Measurements from ENCODE around the gene CALCB.
A peak's percentile ranks its signal among the peaks of the same experiment; 100 is the strongest.

CALCB gene

GRCh38 chr11:15113381-15113780 is 40.0 kb downstream of the CALCB start:
- no peak for DNase-seq
- Histone ChIP-seq H2BK5ac (ENCODE audit: low read depth, low read length, poor library complexity) (no peak overlapping the region), H3K4me1 (ENCODE audit: control insufficient read depth in 1 of 2, insufficient read depth in 2 of 2, low read length in 2 of 2) (peaks cover 0 to 4% of the 10 kb centered on the region in 2 experiments), H3K18ac (ENCODE audit: low read length) (no peak overlapping the region), H3K27ac (ENCODE audit: low read depth, low read length) (no peak overlapping the region), H3K36me3 (ENCODE audit: control insufficient read depth in 1 of 2, insufficient read depth in 2 of 2, low read length in 2 of 2) (no peaks in the 10 kb centered on the region), H4K91ac (ENCODE audit: low read depth, low read length) (no peak overlapping the region), H3K4ac (ENCODE audit: low read depth, low read length) (no peak overlapping the region), H2BK12ac (ENCODE audit: low read length) (no peak overlapping the region), H3K23ac (ENCODE audit: low read length) (no peak overlapping the region), H3K27me3 (ENCODE audit: insufficient read depth, low read length) (peaks cover 11% of the 10 kb centered on the region), H3K9ac (ENCODE audit: low read length) (no peak overlapping the region), H2AFZ (ENCODE audit: insufficient read depth, low read length, poor library complexity) (no peak overlapping the region), H4K8ac (ENCODE audit: low read depth, low read length) (no peak overlapping the region), H3K4me2 (ENCODE audit: low read length) (no peak overlapping the region), H4K12ac (ENCODE audit: low read depth, low read length) (no peak overlapping the region), H2AK5ac (ENCODE audit: low read length) (no peak overlapping the region), H2BK120ac (ENCODE audit: insufficient read depth, low read length, poor library complexity) (no peak overlapping the region), H3K4me3 (ENCODE audit: low read depth, low read length) (no peak overlapping the region), H3K79me1 (ENCODE audit: low read length) (no peaks in the 10 kb centered on the region), H3K9me3 (ENCODE audit: insufficient read depth, low read depth, low read length) (peaks cover 3% of the 10 kb centered on the region), H3K79me2 (ENCODE audit: control insufficient read depth, insufficient read depth, low read length, poor library complexity) (no peaks in the 10 kb centered on the region), H3K14ac (ENCODE audit: low read length) (no peak overlapping the region)
- WGBS (ENCODE audit: extremely low coverage, insufficient coverage, insufficient read length) = no CpG with 5 or more reads among the region's 5 CpGs

GRCh38 chr11:15114501-15115475 is 41.4 kb downstream of the CALCB start, which contains the start of gene INSC:
Gene INSC, plus strand, starts transcription at chr11:15114923. Its CDS starts 34,252 bp downstream, at chr11:15149175.
- no peaks in the 10 kb centered on the region for H3K79me2 ChIP-seq (ENCODE audit: control insufficient read depth, insufficient read depth, low read length, poor library complexity)
- H3K4me1 ChIP-seq (ENCODE audit: control insufficient read depth in 1 of 2, insufficient read depth in 2 of 2, low read length in 2 of 2) = peaks cover 0 to 4% of the 10 kb centered on the region in 2 experiments
- H4K12ac ChIP-seq (ENCODE audit: low read depth, low read length) = no peak within 1 kb of the TSS
- whole genome bisulfite sequencing (ENCODE audit: extremely low coverage, insufficient coverage, insufficient read length) = no CpG with 5 or more reads among the region's 50 CpGs
- no peak within 1 kb of the TSS for H2BK12ac ChIP-seq (ENCODE audit: low read length)
- H3K18ac ChIP-seq (ENCODE audit: low read length) = no peak within 1 kb of the TSS
- peaks cover 3% of the 10 kb centered on the region for H3K9me3 ChIP-seq (ENCODE audit: insufficient read depth, low read depth, low read length)
- H3K79me1 ChIP-seq (ENCODE audit: low read length) = no peaks in the 10 kb centered on the region
- H3K4ac ChIP-seq (ENCODE audit: low read depth, low read length) = no peak within 1 kb of the TSS
- H2AFZ ChIP-seq (ENCODE audit: insufficient read depth, low read length, poor library complexity) = no peak within 1 kb of the TSS
- no peaks in the 10 kb centered on the region for H3K36me3 ChIP-seq (ENCODE audit: control insufficient read depth in 1 of 2, insufficient read depth in 2 of 2, low read length in 2 of 2)
- H4K8ac ChIP-seq (ENCODE audit: low read depth, low read length) = no peak within 1 kb of the TSS
- peak within 1 kb of the TSS; percentile 76 for H3K23ac ChIP-seq (ENCODE audit: low read length)
- H3K4me2 ChIP-seq (ENCODE audit: low read length) = peak within 1 kb of the TSS; percentile 63
- H2BK120ac ChIP-seq (ENCODE audit: insufficient read depth, low read length, poor library complexity) = no peak within 1 kb of the TSS
- H2BK5ac ChIP-seq (ENCODE audit: low read depth, low read length, poor library complexity) = no peak within 1 kb of the TSS
- H3K9ac ChIP-seq (ENCODE audit: low read length) = no peak within 1 kb of the TSS
- no peak for DNase-seq
- H3K27ac ChIP-seq (ENCODE audit: low read depth, low read length) = no peak within 1 kb of the TSS
- no peak within 1 kb of the TSS for H4K91ac ChIP-seq (ENCODE audit: low read depth, low read length)
- H3K4me3 ChIP-seq (ENCODE audit: low read depth, low read length) = peak within 1 kb of the TSS; percentile 34
- H3K14ac ChIP-seq (ENCODE audit: low read length) = no peak within 1 kb of the TSS
- peaks cover 11% of the 10 kb centered on the region for H3K27me3 ChIP-seq (ENCODE audit: insufficient read depth, low read length)
- H2AK5ac ChIP-seq (ENCODE audit: low read length) = no peak within 1 kb of the TSS

- Histone ChIP-seq H3K27me3 (ENCODE audit: insufficient read depth, low read length) (peaks cover 11% of the 10 kb centered on the region), H3K4me2 (ENCODE audit: low read length) (no peak overlapping the region), H3K79me1 (ENCODE audit: low read length) (no peaks in the 10 kb centered on the region), H2AK5ac (ENCODE audit: low read length) (no peak overlapping the region), H3K79me2 (ENCODE audit: control insufficient read depth, insufficient read depth, low read length, poor library complexity) (no peaks in the 10 kb centered on the region), H3K14ac (ENCODE audit: low read length) (no peak overlapping the region), H2AFZ (ENCODE audit: insufficient read depth, low read length, poor library complexity) (no peak overlapping the region), H3K4ac (ENCODE audit: low read depth, low read length) (no peak overlapping the region), H3K27ac (ENCODE audit: low read depth, low read length) (no peak overlapping the region), H2BK5ac (ENCODE audit: low read depth, low read length, poor library complexity) (no peak overlapping the region), H3K18ac (ENCODE audit: low read length) (no peak overlapping the region), H2BK12ac (ENCODE audit: low read length) (no peak overlapping the region), H3K23ac (ENCODE audit: low read length) (no peak overlapping the region), H3K9me3 (ENCODE audit: insufficient read depth, low read depth, low read length) (peaks cover 3% of the 10 kb centered on the region), H4K91ac (ENCODE audit: low read depth, low read length) (no peak overlapping the region), H3K4me1 (ENCODE audit: control insufficient read depth in 1 of 2, insufficient read depth in 2 of 2, low read length in 2 of 2) (peaks cover 0 to 4% of the 10 kb centered on the region in 2 experiments), H3K36me3 (ENCODE audit: control insufficient read depth in 1 of 2, insufficient read depth in 2 of 2, low read length in 2 of 2) (no peaks in the 10 kb centered on the region), H3K4me3 (ENCODE audit: low read depth, low read length) (no peak overlapping the region), H3K9ac (ENCODE audit: low read length) (no peak overlapping the region), H2BK120ac (ENCODE audit: insufficient read depth, low read length, poor library complexity) (no peak overlapping the region), H4K12ac (ENCODE audit: low read depth, low read length) (no peak overlapping the region), H4K8ac (ENCODE audit: low read depth, low read length) (no peak overlapping the region)
- DNase-seq = no peak
- no CpG with 5 or more reads among the region's 5 CpGs for WGBS (ENCODE audit: extremely low coverage, insufficient coverage, insufficient read length)
Observed at GRCh38 chr11:15115686-15116085, 42.3 kb downstream of the CALCB start.

DNA sequence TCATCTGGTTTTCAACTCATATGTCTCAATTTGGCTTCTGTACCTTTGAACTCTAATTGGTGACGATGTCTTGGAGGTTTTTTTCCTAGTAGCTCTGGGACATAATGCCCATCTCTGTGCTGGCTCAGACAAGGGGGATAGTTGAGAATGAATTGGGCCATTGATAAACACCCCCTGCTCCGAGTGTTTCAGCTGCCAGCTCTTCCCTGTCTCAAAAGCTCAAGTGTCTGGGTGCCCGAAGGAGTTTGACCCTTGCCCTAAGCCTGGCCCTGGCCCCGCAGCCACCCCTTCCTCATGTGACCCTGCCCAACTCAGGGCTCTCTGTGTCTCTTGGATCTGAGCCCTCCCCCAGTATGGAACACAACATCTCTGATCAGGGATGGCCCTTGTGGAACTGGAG is 44.4 kb downstream of the CALCB start:
- H2AK5ac ChIP-seq (ENCODE audit: low read length) = no peak overlapping the region
- no peak overlapping the region for H4K12ac ChIP-seq (ENCODE audit: low read depth, low read length)
- no peak overlapping the region for H2BK120ac ChIP-seq (ENCODE audit: insufficient read depth, low read length, poor library complexity)
- H3K4ac ChIP-seq (ENCODE audit: low read depth, low read length) = no peak overlapping the region
- DNase-seq = no peak
- peaks cover 11% of the 10 kb centered on the region for H3K27me3 ChIP-seq (ENCODE audit: insufficient read depth, low read length)
- H4K91ac ChIP-seq (ENCODE audit: low read depth, low read length) = no peak overlapping the region
- no peak overlapping the region for H2AFZ ChIP-seq (ENCODE audit: insufficient read depth, low read length, poor library complexity)
- H3K14ac ChIP-seq (ENCODE audit: low read length) = no peak overlapping the region
- no peaks in the 10 kb centered on the region for H3K36me3 ChIP-seq (ENCODE audit: control insufficient read depth in 1 of 2, insufficient read depth in 2 of 2, low read length in 2 of 2)
- H3K9ac ChIP-seq (ENCODE audit: low read length) = no peak overlapping the region
- H4K8ac ChIP-seq (ENCODE audit: low read depth, low read length) = no peak overlapping the region
- H3K18ac ChIP-seq (ENCODE audit: low read length) = no peak overlapping the region
- no peak overlapping the region for H2BK5ac ChIP-seq (ENCODE audit: low read depth, low read length, poor library complexity)
- peaks cover 3% of the 10 kb centered on the region for H3K9me3 ChIP-seq (ENCODE audit: insufficient read depth, low read depth, low read length)
- no peak overlapping the region for H3K4me3 ChIP-seq (ENCODE audit: low read depth, low read length)
- H3K79me1 ChIP-seq (ENCODE audit: low read length) = no peaks in the 10 kb centered on the region
- peaks cover 0 to 4% of the 10 kb centered on the region in 2 experiments for H3K4me1 ChIP-seq (ENCODE audit: control insufficient read depth in 1 of 2, insufficient read depth in 2 of 2, low read length in 2 of 2)
- WGBS (ENCODE audit: extremely low coverage, insufficient coverage, insufficient read length) = no CpG with 5 or more reads among the region's 4 CpGs
- H3K23ac ChIP-seq (ENCODE audit: low read length) = no peak overlapping the region
- no peak overlapping the region for H3K27ac ChIP-seq (ENCODE audit: low read depth, low read length)
- no peak overlapping the region for H2BK12ac ChIP-seq (ENCODE audit: low read length)
- H3K4me2 ChIP-seq (ENCODE audit: low read length) = no peak overlapping the region
- H3K79me2 ChIP-seq (ENCODE audit: control insufficient read depth, insufficient read depth, low read length, poor library complexity) = no peaks in the 10 kb centered on the region
